Muscle of arm (tissue), 14 donors: ENCODE data around the gene ESYT1. TPM values are rescaled to one million over a fixed set of nuclear protein-coding genes. Genes with fewer than 3 reads are reported as not detected.

Experiments
- DNase-seq: peaks from one replicate; pipeline ENCODE4 v3.0.0-alpha.2; 2013
- long read RNA-seq, 11 donors: transcript quantifications; one replicate each; lab custom pipeline, GENCODE V29; 2026
- polyA plus RNA-seq, 12 donors: library from polyadenylated mRNA; unstranded; fragments of 120-200 nt; gene quantifications; one replicate each; pipeline ENCODE4 v1.2.1, GENCODE V29; 2013; ENCODE audit not compliant: insufficient read length in 12 of 12

ESYT1 gene
- 10 to 100 TPM in 11 of 12 donors, not detected in 1; 40.1 to 83.4 (median 75.0) TPM for polyA plus RNA-seq
- long read RNA-seq, donor 1, full-length matches to known transcripts, result 10 of 10 reads
- long read RNA-seq, donor 1, partial matches to known transcripts, result 0 of 10 reads
- long read RNA-seq, donor 1, other reads (novel, unspliced or antisense), result 0 of 10 reads
- long read RNA-seq, donor 2, full-length matches to known transcripts, result 20 of 20 reads
- long read RNA-seq, donor 2, partial matches to known transcripts, result 0 of 20 reads
- long read RNA-seq, donor 2, other reads (novel, unspliced or antisense), result 0 of 20 reads
- long read RNA-seq, donor 3, full-length matches to known transcripts, result 4 of 4 reads
- long read RNA-seq, donor 3, partial matches to known transcripts, result 0 of 4 reads
- long read RNA-seq, donor 3, other reads (novel, unspliced or antisense), result 0 of 4 reads
- long read RNA-seq, donor 4, full-length matches to known transcripts, result 5 of 10 reads
- long read RNA-seq, donor 4, partial matches to known transcripts, result 5 of 10 reads
- long read RNA-seq, donor 4, other reads (novel, unspliced or antisense), result 0 of 10 reads
- long read RNA-seq, donor 5, result 0 reads
- long read RNA-seq, donor 6, full-length matches to known transcripts, result 10 of 10 reads
- long read RNA-seq, donor 6, partial matches to known transcripts, result 0 of 10 reads
- long read RNA-seq, donor 6, other reads (novel, unspliced or antisense), result 0 of 10 reads
- long read RNA-seq, donor 7, full-length matches to known transcripts, result 7 of 20 reads
- long read RNA-seq, donor 7, partial matches to known transcripts, result 13 of 20 reads
- long read RNA-seq, donor 7, other reads (novel, unspliced or antisense), result 0 of 20 reads
- long read RNA-seq, donor 8, full-length matches to known transcripts, result 15 of 50 reads
- long read RNA-seq, donor 8, partial matches to known transcripts, result 35 of 50 reads
- long read RNA-seq, donor 8, other reads (novel, unspliced or antisense), result 0 of 50 reads
- long read RNA-seq, donor 9, full-length matches to known transcripts, result 9 of 39 reads
- long read RNA-seq, donor 9, partial matches to known transcripts, result 30 of 39 reads
- long read RNA-seq, donor 9, other reads (novel, unspliced or antisense), result 0 of 39 reads
- long read RNA-seq, donor 10, full-length matches to known transcripts, result 20 of 20 reads
- long read RNA-seq, donor 10, partial matches to known transcripts, result 0 of 20 reads
- long read RNA-seq, donor 10, other reads (novel, unspliced or antisense), result 0 of 20 reads
- long read RNA-seq, donor 11, full-length matches to known transcripts, result 16 of 44 reads
- long read RNA-seq, donor 11, partial matches to known transcripts, result 28 of 44 reads
- long read RNA-seq, donor 11, other reads (novel, unspliced or antisense), result 0 of 44 reads

GRCh38 chr12:56127888-56128669 lies at the start of gene ESYT1:
ESYT1 (plus strand) TSS chr12:56128267; CDS start chr12:56128320, 53 bp downstream.
- DNase-seq, result peak; percentile 99

GRCh38 chr12:56078427-56078826 lies 49.6 kb upstream of the ESYT1 start:
- no peak for DNase-seq

- DNase-seq, result peak; percentile 56
Observed at GRCh38 chr12:56078931-56079722, 48.9 kb upstream of the ESYT1 start.

- peak; percentile 57 for DNase-seq
Observed at GRCh38 chr12:56079723-56080555, 48.1 kb upstream of the ESYT1 start, which contains the start of gene ERBB3. ERBB3 (plus strand) TSS chr12:56080165; CDS start chr12:56080301, 136 bp downstream.

GRCh38 chr12:56080556-56081138 lies 47.4 kb upstream of the ESYT1 start:
- DNase-seq, result no peak

GRCh38 chr12:56081393-56082347 lies 46.4 kb upstream of the ESYT1 start:
- no peak for DNase-seq

GRCh38 chr12:56082382-56082781 lies 45.7 kb upstream of the ESYT1 start:
- DNase-seq, result no peak

- no peak for DNase-seq
Observed at GRCh38 chr12:56082967-56083366, 45.1 kb upstream of the ESYT1 start.

- no peak for DNase-seq
Observed at GRCh38 chr12:56084958-56085543, 43.0 kb upstream of the ESYT1 start.

GRCh38 chr12:56086096-56086495 lies 42.0 kb upstream of the ESYT1 start:
- no peak for DNase-seq

- DNase-seq, result no peak
Observed at GRCh38 chr12:56086608-56087007, 41.5 kb upstream of the ESYT1 start.

GRCh38 chr12:56087220-56087619 lies 40.8 kb upstream of the ESYT1 start:
- DNase-seq, result no peak

- no peak for DNase-seq
Observed at GRCh38 chr12:56097738-56098137, 30.3 kb upstream of the ESYT1 start.

GRCh38 chr12:56098592-56098991 lies 29.5 kb upstream of the ESYT1 start:
- no peak for DNase-seq

GRCh38 chr12:56099787-56100186 lies 28.3 kb upstream of the ESYT1 start:
- no peak for DNase-seq

- no peak for DNase-seq
Observed at GRCh38 chr12:56101045-56101444, 27.0 kb upstream of the ESYT1 start.

- DNase-seq, result no peak
Observed at GRCh38 chr12:56102683-56103065, 25.4 kb upstream of the ESYT1 start.
